Stimulated activated CD8-positive, alpha-beta memory T cell treated with anti-CD3 and anti-CD28 coated beads, Interleukin-4, amount 100 ng/mL, for 4 hours (primary cell): Measurements from ENCODE around the gene CHMP6.
"Not testable (repeated sequence)": the region's sequence is repeated elsewhere in the genome, so short reads cannot be mapped to it uniquely, and the experiment has no call there.

Source experiments
- DNase-seq, 2 donors: peaks; one replicate each; pipeline ENCODE4 v3.0.0-alpha.2; 2020; ENCODE audit warnings: low read depth in 2 of 2, low spot score in 1 of 2

Gene CHMP6

GRCh38 chr17:81011951-81012350 lies 20.3 kb downstream of the CHMP6 start:
- DNase-seq = no peak

- no peak for DNase-seq
Measured at GRCh38 chr17:81012574-81013447, 21.2 kb downstream of the CHMP6 start.

GRCh38 chr17:81013642-81014041 lies 22.0 kb downstream of the CHMP6 start:
- no peak for DNase-seq

GRCh38 chr17:81015136-81015535 lies 23.5 kb downstream of the CHMP6 start:
- DNase-seq = no peak

GRCh38 chr17:81016575-81016974 lies 24.9 kb downstream of the CHMP6 start:
- no peak for DNase-seq

- DNase-seq = not testable (repeated sequence)
Measured at GRCh38 chr17:81017330-81017729, 25.7 kb downstream of the CHMP6 start.

GRCh38 chr17:81018044-81018802 lies 26.6 kb downstream of the CHMP6 start:
- DNase-seq = no peak

GRCh38 chr17:81019563-81020442 lies 28.2 kb downstream of the CHMP6 start:
- no peak for DNase-seq

- no peak for DNase-seq
Measured at GRCh38 chr17:81020443-81020766, 28.8 kb downstream of the CHMP6 start.

- no peak for DNase-seq
Measured at GRCh38 chr17:81020767-81021497, 29.3 kb downstream of the CHMP6 start.

GRCh38 chr17:81021531-81022343 lies 30.1 kb downstream of the CHMP6 start:
- DNase-seq = no peak

- DNase-seq = no peak
Measured at GRCh38 chr17:81022344-81022676, 30.7 kb downstream of the CHMP6 start.

GRCh38 chr17:81025065-81025740 lies 33.6 kb downstream of the CHMP6 start:
- no peak for DNase-seq

GRCh38 chr17:81025741-81026129 lies 34.1 kb downstream of the CHMP6 start:
- DNase-seq = no peak

- DNase-seq = no peak
Measured at GRCh38 chr17:81026266-81027036, 34.8 kb downstream of the CHMP6 start.

- no peak for DNase-seq
Measured at GRCh38 chr17:81027038-81027437, 35.4 kb downstream of the CHMP6 start.

GRCh38 chr17:81027591-81028505 lies 36.2 kb downstream of the CHMP6 start:
- peak; percentile 25 to 50 for DNase-seq

GRCh38 chr17:81028506-81028858 lies 36.8 kb downstream of the CHMP6 start:
- no peak for DNase-seq
